ENCODE measurements around the gene PSMD10. TPM values are rescaled to one million over a fixed set of nuclear protein-coding genes. Genes with fewer than 3 reads are reported as not detected.

The PSMD10 gene
- total and polyA plus RNA-seq, 2 of the 8 experiments (the other 6 are each of a cell fraction or from before 2014, with no cell fraction given): 49.9 to 79.9 TPM

GRCh38 chrX:108117988-108118387, 26.6 kb upstream of the PSMD10 start (continued):
- TF ChIP-seq MAX (IDR thresholded peaks at IDR 0.05): no peak

DNA sequence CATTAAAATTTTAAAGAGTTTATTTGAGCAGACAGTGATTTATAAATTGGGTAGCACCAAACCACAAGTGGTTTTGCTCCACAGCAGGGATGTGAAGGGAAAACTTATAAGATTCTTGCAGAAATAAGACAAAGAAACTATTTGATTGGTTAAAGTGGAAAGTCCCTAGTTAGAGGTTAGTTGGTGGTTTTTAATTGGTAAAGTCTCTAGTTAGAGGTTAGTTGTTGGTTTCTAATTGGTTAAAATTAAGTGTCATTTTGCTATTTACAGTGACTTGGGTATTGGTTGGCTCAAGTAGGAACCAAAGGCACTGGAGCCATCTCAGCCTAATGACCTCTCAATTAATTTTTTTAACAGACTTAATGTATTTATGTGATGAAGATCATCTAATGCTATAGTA, 23.2 kb upstream of the PSMD10 start:
- Histone ChIP-seq H2AK5ac (ENCODE audit: low read depth, low read length) (no peak overlapping the region), H2BK5ac (ENCODE audit: low read depth, low read length) (no peak overlapping the region), H4K5ac (ENCODE audit: insufficient read length, low read depth, low read length) (no peak overlapping the region), H3K9ac (replicated peaks in 1 of 4; ENCODE audit: extremely low read depth in 1 of 4, low read depth in 3 of 4, low read length in 3 of 4) (no peak overlapping the region), H3K79me1 (ENCODE audit: low read depth, low read length) (no peaks in the 10 kb centered on the region), H2BK20ac (ENCODE audit: low read length) (no peak overlapping the region), H3K14ac (ENCODE audit: insufficient read length) (no peak overlapping the region), H3K4me2 (ENCODE audit: insufficient read depth in 1 of 2, low read depth in 2 of 2, low read length in 2 of 2) (no peak overlapping the region), H4K91ac (replicated peaks; ENCODE audit: insufficient read length, low read length) (no peak overlapping the region), H4K20me1 (replicated peaks in 1 of 2; ENCODE audit: control insufficient read depth in 1 of 2, insufficient read depth in 2 of 2, low read length in 2 of 2) (no peaks in the 10 kb centered on the region), H3K4me3 (ENCODE audit: extremely low read depth in 1 of 4, insufficient read depth in 2 of 4, low read depth in 3 of 4, low read length in 4 of 4) (no peak overlapping the region), H3K79me2 (ENCODE audit: control insufficient read depth in 1 of 2, insufficient read depth in 2 of 2, low read length in 2 of 2) (no peaks in the 10 kb centered on the region), H3K36me3 (ENCODE audit: control insufficient read depth in 2 of 4, insufficient read depth in 4 of 4, low read length in 3 of 4) (no peaks in the 10 kb centered on the region), H3K56ac (replicated peaks; ENCODE audit: insufficient read length, low read depth, low read length) (no peak overlapping the region), H3K18ac (ENCODE audit: extremely low read depth, low read length) (no peak overlapping the region), H3K27ac (ENCODE audit: low read depth, low read length) (no peak overlapping the region), H3K4me1 (replicated peaks in 1 of 4; ENCODE audit: control insufficient read depth in 3 of 4, insufficient read depth in 4 of 4, low read length in 3 of 4) (no peaks in the 10 kb centered on the region), H3K27me3 (replicated peaks in 1 of 4; ENCODE audit: control insufficient read depth in 3 of 4, extremely low read depth in 1 of 4, insufficient read depth in 3 of 4, low read length in 3 of 4) (no peaks in the 10 kb centered on the region), H3K23ac (ENCODE audit: insufficient read length) (no peak overlapping the region), H2BK15ac (ENCODE audit: low read length) (no peak overlapping the region), H2BK120ac (replicated peaks; ENCODE audit: low read depth, low read length) (no peak overlapping the region), H3K4ac (replicated peaks; ENCODE audit: insufficient read length, low read depth, low read length) (no peak overlapping the region), H2AFZ (ENCODE audit: low read length) (no peak overlapping the region), H4K8ac (ENCODE audit: extremely low read depth, insufficient read depth, low read length) (no peak overlapping the region), H3K23me2 (ENCODE audit: low read depth, low read length) (no peaks in the 10 kb centered on the region), H3K9me3 (ENCODE audit: insufficient read depth in 2 of 2, low read depth in 1 of 2, low read length in 1 of 2) (no peaks in the 10 kb centered on the region), H2BK12ac (ENCODE audit: low read depth, low read length) (no peak overlapping the region)
- ChIA-PET CTCF (ENCODE audit: partially characterized antibody) (no interaction called here), POLR2A (ENCODE audit: partially characterized antibody) (no interaction called here)
- DNase-seq (ENCODE audit: low read depth in 1 of 2, low spot score in 2 of 2): no peak
- FAIRE-seq: no peak
- TF ChIP-seq FOSL1 (IDR thresholded peaks at IDR 0.05; ENCODE audit: insufficient read depth, low read depth, low read length) (no peak), CHD1 (IDR thresholded peaks at IDR 0.05; ENCODE audit: low read depth, low read length) (no peak), CBX5 (IDR thresholded peaks at IDR 0.05; ENCODE audit: low read depth, low read length) (no peak), MAX (IDR thresholded peaks at IDR 0.05) (no peak), POU5F1 (IDR thresholded peaks at IDR 0.05; ENCODE audit: low read depth, low read length) (no peak), SP1 (IDR thresholded peaks at IDR 0.05; ENCODE audit: low read depth, low read length) (no peak), CEBPB (IDR thresholded peaks at IDR 0.05; ENCODE audit: low read depth, low read length) (no peak), SIRT6 (IDR thresholded peaks at IDR 0.05; ENCODE audit: low read length) (no peak), BRCA1 (IDR thresholded peaks at IDR 0.05; ENCODE audit: low read depth, low read length) (no peak)
- TF ChIP-seq, protein P1, sequence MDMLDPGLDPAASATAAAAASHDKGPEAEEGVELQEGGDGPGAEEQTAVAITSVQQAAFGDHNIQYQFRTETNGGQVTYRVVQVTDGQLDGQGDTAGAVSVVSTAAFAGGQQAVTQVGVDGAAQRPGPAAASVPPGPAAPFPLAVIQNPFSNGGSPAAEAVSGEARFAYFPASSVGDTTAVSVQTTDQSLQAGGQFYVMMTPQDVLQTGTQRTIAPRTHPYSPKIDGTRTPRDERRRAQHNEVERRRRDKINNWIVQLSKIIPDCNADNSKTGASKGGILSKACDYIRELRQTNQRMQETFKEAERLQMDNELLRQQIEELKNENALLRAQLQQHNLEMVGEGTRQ (IDR thresholded peaks at IDR 0.05; ENCODE audit: low read length): no peak
- TF ChIP-seq, protein P2, sequence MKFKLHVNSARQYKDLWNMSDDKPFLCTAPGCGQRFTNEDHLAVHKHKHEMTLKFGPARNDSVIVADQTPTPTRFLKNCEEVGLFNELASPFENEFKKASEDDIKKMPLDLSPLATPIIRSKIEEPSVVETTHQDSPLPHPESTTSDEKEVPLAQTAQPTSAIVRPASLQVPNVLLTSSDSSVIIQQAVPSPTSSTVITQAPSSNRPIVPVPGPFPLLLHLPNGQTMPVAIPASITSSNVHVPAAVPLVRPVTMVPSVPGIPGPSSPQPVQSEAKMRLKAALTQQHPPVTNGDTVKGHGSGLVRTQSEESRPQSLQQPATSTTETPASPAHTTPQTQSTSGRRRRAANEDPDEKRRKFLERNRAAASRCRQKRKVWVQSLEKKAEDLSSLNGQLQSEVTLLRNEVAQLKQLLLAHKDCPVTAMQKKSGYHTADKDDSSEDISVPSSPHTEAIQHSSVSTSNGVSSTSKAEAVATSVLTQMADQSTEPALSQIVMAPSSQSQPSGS (IDR thresholded peaks at IDR 0.05; ENCODE audit: low read length): no peak
